GM12878 (cell line): ENCODE results near the gene LRGUK. TPM values are rescaled to one million over a fixed set of nuclear protein-coding genes. Genes with fewer than 3 reads are reported as not detected.
A peak's percentile ranks its signal among the peaks of the same experiment; 100 is the strongest.

Experiments used
- ATAC-seq: fragments of 200-7000 bp; cut with Tn5 transposase; 3 replicates; pipeline ENCODE4 v1.9.1; 2020; ENCODE audit warnings: mild to moderate bottlenecking, moderate library complexity
- BruUV-seq: library from RNA; stranded (reverse); fragments of 400-500 nt; replicated peaks from 2 replicates; lab custom pipeline; 2021; lab: Mats Ljungman, UMichigan
- CTCF ChIA-PET: fragments of 300-600 bp; sonication (Branson Sonifier 250); formaldehyde crosslinking; extraction: SDS; loops from one replicate; lab custom pipeline; 2021; ENCODE audit warnings: inconsistent platforms; lab: Yijun Ruan, JAX
- POLR2A ChIA-PET: fragments of 350-600 bp; formaldehyde crosslinking; extraction: SDS; loops from one replicate; lab custom pipeline; 2021; ENCODE audit warnings: inconsistent platforms; lab: Charles Lee
- RAD21 ChIA-PET: fragments of 300-600 bp; sonication (Branson Sonifier 250); formaldehyde crosslinking; loops from one replicate; lab custom pipeline; 2023; ENCODE audit warnings: antibody characterized with exemption; ENCODE audit not compliant: unreplicated experiment; lab: Charles Lee
- SMC1A ChIA-PET: fragments of 300-600 bp; sonication (Branson Sonifier 250); formaldehyde crosslinking; loops from one replicate; lab custom pipeline; 2023; ENCODE audit not compliant: unreplicated experiment, uncharacterized antibody; lab: Charles Lee
- DNase-seq: peaks from one replicate; pipeline ENCODE4 v3.0.0-alpha.2; 2011; ENCODE audit warnings: low read depth, low spot score
- FAIRE-seq: peaks from 3 replicates; lab custom pipeline; 2011; peaks lifted over from hg19 to GRCh38; lab: Jason Lieb, UNC
- H2AFZ ChIP-seq: 2 replicates; pipeline ENCODE4 v1.6.0; 2011; ENCODE audit warnings: low read depth, low read length, control low read depth; ENCODE audit not compliant: control insufficient read depth
- H3K27ac ChIP-seq: 2 replicates; pipeline ENCODE4 v1.5.1; 2011; ENCODE audit warnings: control low read depth; ENCODE audit not compliant: control insufficient read depth, insufficient read depth
- H3K27me3 ChIP-seq, 2 experiments: replicated peaks in 1 of 2; 2 replicates each; pipeline versions ENCODE4 v1.6.0 to v1.6.1; 2011; ENCODE audit warnings: low read length in 1 of 2; ENCODE audit not compliant: control insufficient read depth in 2 of 2, insufficient read depth in 2 of 2
- H3K36me3 ChIP-seq, 2 experiments: 2 replicates each; pipeline ENCODE4 v1.5.1; 2011; ENCODE audit warnings: low read length in 1 of 2; ENCODE audit not compliant: control insufficient read depth in 2 of 2, insufficient read depth in 2 of 2
- H3K4me1 ChIP-seq: 2 replicates; pipeline ENCODE4 v1.6.1; 2011; ENCODE audit warnings: mild to moderate bottlenecking, low read length, moderate library complexity, mixed read lengths; ENCODE audit not compliant: control insufficient read depth, insufficient read depth
- H3K4me2 ChIP-seq: 2 replicates; pipeline ENCODE4 v1.6.0; 2011; ENCODE audit warnings: control low read depth; ENCODE audit not compliant: control insufficient read depth, insufficient read depth
- H3K4me3 ChIP-seq: fragments of 200-600 bp; sonication (generic); 2 replicates; pipeline ENCODE4 v1.5.1; 2016
- H3K79me2 ChIP-seq: 2 replicates; pipeline ENCODE4 v1.6.0; 2011; ENCODE audit warnings: low read length; ENCODE audit not compliant: control insufficient read depth, insufficient read depth
- H3K9ac ChIP-seq: 2 replicates; pipeline ENCODE4 v1.8.0; 2011; ENCODE audit warnings: low read length, control low read depth, mixed read lengths; ENCODE audit not compliant: control insufficient read depth, insufficient read depth
- H3K9me3 ChIP-seq: replicated peaks from 3 replicates; pipeline ENCODE4 v1.5.1; 2011; ENCODE audit warnings: mild to moderate bottlenecking, low read length; ENCODE audit not compliant: control insufficient read depth, insufficient read depth
- H4K20me1 ChIP-seq: 2 replicates; pipeline ENCODE4 v1.6.0; 2011; ENCODE audit not compliant: control insufficient read depth, insufficient read depth
- CBX3 ChIP-seq: fragments of 200-600 bp; sonication (generic); IDR thresholded peaks from 2 replicates; pipeline ENCODE4 v1.6.1; 2016; ENCODE audit warnings: low read depth, borderline replicate concordance
- CBX5 ChIP-seq: sonication (generic); IDR thresholded peaks from 2 replicates; pipeline ENCODE4 v1.6.1; 2016; ENCODE audit warnings: low read depth, moderate library complexity, mild to moderate bottlenecking, inconsistent platforms
- CEBPB ChIP-seq, 2 experiments: fragments of 150-350 bp in 1 of 2; IDR thresholded peaks; 2 replicates each; pipeline ENCODE4 v1.6.1; 2012 to 2014; ENCODE audit warnings: low read depth in 2 of 2, low read length in 2 of 2, borderline replicate concordance in 1 of 2, inconsistent platforms in 1 of 2
- ETV6 ChIP-seq, 2 experiments: fragments of 450-650 bp in 1 of 2; IDR thresholded peaks in 1 of 2; conservative IDR thresholded peaks in 1 of 2; 2 replicates each; pipeline ENCODE4 v1.6.1; 2014; ENCODE audit warnings: antibody characterized with exemption in 1 of 2, borderline replicate concordance in 1 of 2, low read depth in 1 of 2, mild to moderate bottlenecking in 1 of 2, moderate library complexity in 1 of 2
- IKZF1 ChIP-seq: fragments of 450-650 bp; conservative IDR thresholded peaks from 2 replicates; pipeline ENCODE4 v1.6.1; 2017; ENCODE audit warnings: antibody characterized with exemption, mild to moderate bottlenecking
- KLF5 ChIP-seq: fragments of 450-650 bp; IDR thresholded peaks from 2 replicates; pipeline ENCODE4 v1.6.1; 2014; ENCODE audit warnings: mild to moderate bottlenecking; ENCODE audit not compliant: partially characterized antibody
- NFIC ChIP-seq: IDR thresholded peaks from 2 replicates; pipeline ENCODE4 v1.6.1; 2012; ENCODE audit warnings: low read depth, mild to moderate bottlenecking, inconsistent platforms, low read length, moderate library complexity
- POLR2AphosphoS2 ChIP-seq: IDR thresholded peaks from 2 replicates; pipeline ENCODE4 v1.6.1; 2011; ENCODE audit warnings: low read depth, mild to moderate bottlenecking, low read length, improper control_type of control experiment, moderate library complexity
- RFX5 ChIP-seq: IDR thresholded peaks from 2 replicates; pipeline ENCODE4 v1.6.1; 2011; ENCODE audit warnings: low read depth, low read length, improper control_type of control experiment
- STAT3 ChIP-seq: IDR thresholded peaks from 2 replicates; pipeline ENCODE4 v1.6.1; 2011; ENCODE audit warnings: low read depth, low read length, improper control_type of control experiment
- TCF7 ChIP-seq: IDR thresholded peaks from 2 replicates; pipeline ENCODE4 v1.6.1; 2014; ENCODE audit warnings: antibody characterized with exemption, borderline replicate concordance
- YY1 ChIP-seq: IDR thresholded peaks from 2 replicates; pipeline ENCODE4 v1.6.1; 2011; ENCODE audit warnings: low read depth, mild to moderate bottlenecking, low read length
- WGBS: methylation state at CpG from one replicate; pipeline ENCODE4 v1.1.6; 2016; ENCODE audit warnings: low lambda C conversion rate; ENCODE audit not compliant: insufficient replicate concordance, insufficient coverage; ENCODE audit errors: missing lambda C conversion rate; 5-methylcytosine and 5-hydroxymethylcytosine counted together
- in situ Hi-C: fragments of 300-500 bp; cut with MboI; formaldehyde crosslinking; loops from 9 replicates; pipeline ENCODE4 v1.14.3; 2018; ENCODE audit warnings: mixed read lengths
- intact Hi-C: fragments of 100-400 bp; cut with micrococcal nuclease; formaldehyde crosslinking; loops from one replicate; pipeline ENCODE4 v1.14.2; 2022; ENCODE audit not compliant: unreplicated experiment
- polyA plus RNA-seq, 11 experiments: library from polyadenylated mRNA; depleted of rRNA in 4 of 11; unstranded in 6 of 11; stranded (reverse) in 5 of 11; fragments of >200 nt; fragmentation: Nextera tagmentation in 4 of 11; fragmentation: Illumina TruSeq in 1 of 11; extraction: Ambion mirVana in 4 of 11; extraction: Trizol in 1 of 11; gene quantifications; 1 replicate in 1 of 11; 2 replicates in 10 of 11; pipeline versions ENCODE4 v1.2.1 to v1.2.3, GENCODE V29; 2011 to 2016; ENCODE audit warnings: inconsistent platforms in 2 of 11, missing spikeins in 2 of 11, low read depth in 1 of 11
- total RNA-seq, 4 experiments: library from RNA; depleted of rRNA in 3 of 4; stranded (reverse); fragments of >200 nt in 3 of 4; fragmentation: Illumina TruSeq in 1 of 4; extraction: Trizol in 1 of 4; gene quantifications; 2 replicates each; pipeline versions ENCODE4 v1.2.1 to v1.2.3, GENCODE V29; 2013 to 2021
- TF ChIP-seq, protein P1 (sequence below): IDR thresholded peaks from 2 replicates; pipeline ENCODE4 v1.6.1; 2011; ENCODE audit warnings: low read depth, low read length, improper control_type of control experiment, borderline replicate concordance
- TF ChIP-seq, protein P2 (sequence below): fragments of 450-650 bp; IDR thresholded peaks from 2 replicates; pipeline ENCODE4 v1.6.1; 2018; ENCODE audit warnings: borderline replicate concordance, mild to moderate bottlenecking; ENCODE audit not compliant: partially characterized antibody

Gene LRGUK
- total and polyA plus RNA-seq, 10 of the 15 experiments (the other 5 are each of a cell fraction or from before 2014, with no cell fraction given): 0.04 to 0.14 (median 0.08) TPM; not detected in 3

DNA sequence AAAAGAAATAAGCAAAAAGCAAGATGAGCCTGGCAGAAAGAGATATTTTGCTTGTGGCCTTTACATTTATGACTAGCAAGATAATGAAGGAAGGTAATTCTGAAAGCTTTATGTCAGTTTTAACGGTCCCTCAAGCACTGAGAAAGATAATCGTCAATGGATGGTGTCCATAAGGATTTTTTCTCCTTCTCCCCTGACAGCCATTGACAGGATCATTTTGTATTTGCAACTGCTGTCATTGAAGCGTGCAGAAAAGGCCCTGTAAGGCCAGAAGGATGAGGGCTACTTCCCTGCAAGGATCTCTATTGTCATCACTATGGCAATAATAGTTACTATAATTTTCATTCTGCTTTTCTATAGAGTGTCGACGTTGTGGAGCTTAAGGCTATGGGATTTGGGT is 994 bp upstream of the LRGUK start (continued):
- TF ChIP-seq, protein P1, sequence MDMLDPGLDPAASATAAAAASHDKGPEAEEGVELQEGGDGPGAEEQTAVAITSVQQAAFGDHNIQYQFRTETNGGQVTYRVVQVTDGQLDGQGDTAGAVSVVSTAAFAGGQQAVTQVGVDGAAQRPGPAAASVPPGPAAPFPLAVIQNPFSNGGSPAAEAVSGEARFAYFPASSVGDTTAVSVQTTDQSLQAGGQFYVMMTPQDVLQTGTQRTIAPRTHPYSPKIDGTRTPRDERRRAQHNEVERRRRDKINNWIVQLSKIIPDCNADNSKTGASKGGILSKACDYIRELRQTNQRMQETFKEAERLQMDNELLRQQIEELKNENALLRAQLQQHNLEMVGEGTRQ: no peak
- TF ChIP-seq KLF5 (no peak), POLR2AphosphoS2 (no peak)
- TF ChIP-seq, protein P2, sequence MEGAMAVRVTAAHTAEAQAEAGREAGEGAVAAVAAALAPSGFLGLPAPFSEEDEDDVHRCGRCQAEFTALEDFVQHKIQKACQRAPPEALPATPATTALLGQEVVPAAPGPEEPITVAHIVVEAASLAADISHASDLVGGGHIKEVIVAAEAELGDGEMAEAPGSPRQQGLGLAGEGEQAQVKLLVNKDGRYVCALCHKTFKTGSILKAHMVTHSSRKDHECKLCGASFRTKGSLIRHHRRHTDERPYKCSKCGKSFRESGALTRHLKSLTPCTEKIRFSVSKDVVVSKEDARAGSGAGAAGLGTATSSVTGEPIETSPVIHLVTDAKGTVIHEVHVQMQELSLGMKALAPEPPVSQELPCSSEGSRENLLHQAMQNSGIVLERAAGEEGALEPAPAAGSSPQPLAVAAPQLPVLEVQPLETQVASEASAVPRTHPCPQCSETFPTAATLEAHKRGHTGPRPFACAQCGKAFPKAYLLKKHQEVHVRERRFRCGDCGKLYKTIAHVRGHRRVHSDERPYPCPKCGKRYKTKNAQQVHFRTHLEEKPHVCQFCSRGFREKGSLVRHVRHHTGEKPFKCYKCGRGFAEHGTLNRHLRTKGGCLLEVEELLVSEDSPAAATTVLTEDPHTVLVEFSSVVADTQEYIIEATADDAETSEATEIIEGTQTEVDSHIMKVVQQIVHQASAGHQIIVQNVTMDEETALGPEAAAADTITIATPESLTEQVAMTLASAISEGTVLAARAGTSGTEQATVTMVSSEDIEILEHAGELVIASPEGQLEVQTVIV: no peak

DNA sequence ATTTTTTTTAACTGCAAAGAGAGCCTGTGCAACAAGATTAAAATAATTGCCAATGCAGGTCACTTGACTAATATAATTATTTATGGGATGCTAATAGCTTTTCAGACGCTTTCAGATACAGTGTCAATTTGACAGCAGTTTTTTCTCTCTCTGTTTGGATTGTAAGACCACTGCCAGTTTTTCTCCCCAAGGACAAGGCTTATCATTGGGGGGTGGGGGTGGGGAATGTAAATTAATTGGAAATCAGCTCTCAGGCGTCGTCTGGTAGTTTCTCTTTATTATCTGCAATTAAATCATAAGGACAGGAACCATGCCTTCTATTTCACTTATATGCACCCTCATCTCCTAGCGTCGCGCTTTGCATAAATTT is 559 bp upstream of the LRGUK start:
- ChIA-PET CTCF (interaction anchor here (0.9 kb wide), 1 partner anchor 14 kb away, joined by 4 read pairs; no protein-coding TSS in a partner anchor), SMC1A (interaction anchor here (0.9 to 1.8 kb wide), 3 partner anchors 15 to 306 kb away, joined by 3 to 4 read pairs (median 3); no protein-coding TSS in a partner anchor), RAD21 (interaction anchor here (0.7 kb wide), 1 partner anchor 15 kb away, joined by 3 read pairs; no protein-coding TSS in a partner anchor), POLR2A (no interaction called here)
- no peaks in the 10 kb centered on the region for H3K79me2 ChIP-seq
- H2AFZ ChIP-seq: no peak overlapping the region; the same call in 1 of the 2 replicates
- WGBS: 23% methylated on average over 6 of the region's 6 CpGs
- H3K27me3 ChIP-seq: no peaks in the 10 kb centered on the region
- H4K20me1 ChIP-seq: no peaks in the 10 kb centered on the region
- DNase-seq: no peak
- no peak for ATAC-seq
- no peaks in the 10 kb centered on the region for H3K36me3 ChIP-seq
- H3K4me2 ChIP-seq: peak overlapping the region; percentile 100
- intact Hi-C loops: no loop called here
- no peaks in the 10 kb centered on the region for H3K4me1 ChIP-seq
- peak overlapping the region; percentile 36; the same call in 1 of the 2 replicates for H3K4me3 ChIP-seq
- no peaks in the 10 kb centered on the region for H3K9me3 ChIP-seq
- no peak for FAIRE-seq
- TF ChIP-seq CBX5 (no peak), IKZF1 (no peak), ETV6 (conservative IDR thresholded peaks at IDR 0.05 in 1 of 2, IDR thresholded peaks at IDR 0.05 in 1 of 2; ENCODE audit: borderline replicate concordance in 1 of 2, low read depth in 1 of 2) (no peak), CEBPB (IDR thresholded peaks at IDR 0.05; ENCODE audit: borderline replicate concordance in 1 of 2, low read depth in 2 of 2, low read length in 2 of 2) (no peak), YY1 (no peak), NFIC (no peak), CBX3 (no peak), STAT3 (no peak), TCF7 (no peak), RFX5 (no peak)
- no peak overlapping the region for H3K27ac ChIP-seq
- no peak overlapping the region for H3K9ac ChIP-seq
- no TSS peak for BruUV-seq
- in situ Hi-C loops: no loop called here
